Measurements from ENCODE around the gene FAM25G. TPM values are rescaled to one million over a fixed set of nuclear protein-coding genes. Genes with fewer than 3 reads are reported as not detected.
"Not testable (repeated sequence)": the region's sequence is repeated elsewhere in the genome, so short reads cannot be mapped to it uniquely, and the experiment has no call there.

FAM25G gene
- total RNA-seq, 2 experiments from 2014 or later: not detected

DNA sequence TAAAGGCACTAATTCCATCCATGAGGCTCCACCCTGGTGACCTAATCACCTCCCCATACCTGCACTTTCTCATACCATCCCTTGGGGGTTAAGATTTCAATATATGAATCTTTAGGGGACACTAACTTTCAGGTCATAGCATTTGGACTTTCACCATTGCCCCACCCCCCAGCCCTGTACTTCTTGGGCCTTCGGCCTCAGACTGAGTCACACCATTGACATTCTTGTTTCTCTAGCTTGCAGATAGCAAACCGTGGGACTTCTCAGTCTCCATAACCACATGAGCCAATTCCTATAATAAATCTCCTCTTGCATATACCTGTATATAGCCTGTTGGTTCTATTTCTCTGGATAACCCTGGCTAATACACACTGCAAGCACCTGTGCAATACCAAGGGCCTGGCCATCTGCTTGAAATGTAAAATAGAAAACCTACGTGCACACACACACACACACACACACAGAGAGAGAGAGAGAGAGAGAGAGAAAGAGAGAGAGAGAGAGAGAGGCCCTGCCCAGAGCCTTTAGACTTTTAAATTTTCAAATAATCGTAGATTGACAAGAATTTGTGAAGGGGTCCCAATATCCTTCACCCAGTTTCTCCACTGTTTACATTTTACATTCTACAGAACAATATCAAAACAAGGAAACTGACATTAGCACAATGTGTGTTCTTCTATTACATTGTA, 32.9 kb downstream of the FAM25G start:
- H3K4me3 Mint-ChIP-seq: no peak overlapping the region
- POLR2A ChIA-PET: no interaction called here
- intact Hi-C loops (cut with micrococcal nuclease): no loop called here
- CTCF ChIA-PET: interaction anchor here (0.7 kb wide), 1 partner anchor 831 kb away, joined by 4 read pairs; no protein-coding TSS in a partner anchor
- H3K27ac Mint-ChIP-seq: no peak overlapping the region
- peaks cover 9% of the 10 kb centered on the region for H3K27me3 Mint-ChIP-seq
- no peak for DNase-seq
- H3K4me1 Mint-ChIP-seq (ENCODE audit: low read depth): peaks cover 5% of the 10 kb centered on the region
- H3K36me3 Mint-ChIP-seq: no peaks in the 10 kb centered on the region
- no peaks in the 10 kb centered on the region for H3K9me3 Mint-ChIP-seq

DNA sequence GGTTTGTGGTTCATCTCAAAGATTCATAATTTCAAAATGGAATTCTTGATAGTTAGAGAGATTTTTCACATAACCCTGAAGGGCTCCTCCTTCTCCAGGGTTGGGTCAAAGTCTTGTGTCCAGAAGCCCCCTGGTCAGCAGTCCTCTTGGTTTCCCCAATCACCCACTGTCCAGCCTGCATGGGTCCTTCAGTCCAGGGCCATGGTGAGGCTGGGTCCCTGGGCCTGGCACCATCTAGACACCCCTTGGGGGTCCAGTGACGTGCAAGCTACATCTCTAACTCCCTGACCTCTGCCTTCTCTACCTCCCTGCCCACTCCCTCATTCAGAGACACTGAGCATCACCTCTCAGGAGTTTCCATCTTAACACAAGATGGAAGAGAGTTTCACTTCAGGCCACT, 33.7 kb downstream of the FAM25G start:
- ChIA-PET CTCF (no interaction called here), POLR2A (no interaction called here)
- H3K36me3 Mint-ChIP-seq: no peaks in the 10 kb centered on the region
- H3K4me1 Mint-ChIP-seq (ENCODE audit: low read depth): peaks cover 5% of the 10 kb centered on the region
- DNase-seq: no peak
- H3K9me3 Mint-ChIP-seq: no peaks in the 10 kb centered on the region
- H3K27me3 Mint-ChIP-seq: peaks cover 9% of the 10 kb centered on the region
- no peak overlapping the region for H3K4me3 Mint-ChIP-seq
- H3K27ac Mint-ChIP-seq: no peak overlapping the region
- intact Hi-C loops (cut with micrococcal nuclease): no loop called here

GRCh38 chr10:47457528-47457820, 34.0 kb downstream of the FAM25G start:
- H3K36me3 Mint-ChIP-seq: no peaks in the 10 kb centered on the region
- intact Hi-C loops (cut with micrococcal nuclease): no loop called here
- no peak for DNase-seq
- no peak overlapping the region for H3K27ac Mint-ChIP-seq
- no peaks in the 10 kb centered on the region for H3K9me3 Mint-ChIP-seq
- H3K27me3 Mint-ChIP-seq: peaks cover 9% of the 10 kb centered on the region
- ChIA-PET CTCF (no interaction called here), POLR2A (no interaction called here)
- H3K4me3 Mint-ChIP-seq: no peak overlapping the region
- peaks cover 5% of the 10 kb centered on the region for H3K4me1 Mint-ChIP-seq (ENCODE audit: low read depth)

- intact Hi-C loops (cut with micrococcal nuclease): no loop called here
- Mint-ChIP-seq H3K27ac (no peak overlapping the region), H3K27me3 (peaks cover 9% of the 10 kb centered on the region), H3K4me1 (ENCODE audit: low read depth) (peaks cover 5% of the 10 kb centered on the region), H3K4me3 (no peak overlapping the region), H3K36me3 (no peaks in the 10 kb centered on the region), H3K9me3 (no peaks in the 10 kb centered on the region)
- POLR2A ChIA-PET: no interaction called here
- no peak for DNase-seq
- CTCF ChIA-PET: no interaction called here
Measured at GRCh38 chr10:47456794-47457527, 34.5 kb downstream of the FAM25G start.

DNA sequence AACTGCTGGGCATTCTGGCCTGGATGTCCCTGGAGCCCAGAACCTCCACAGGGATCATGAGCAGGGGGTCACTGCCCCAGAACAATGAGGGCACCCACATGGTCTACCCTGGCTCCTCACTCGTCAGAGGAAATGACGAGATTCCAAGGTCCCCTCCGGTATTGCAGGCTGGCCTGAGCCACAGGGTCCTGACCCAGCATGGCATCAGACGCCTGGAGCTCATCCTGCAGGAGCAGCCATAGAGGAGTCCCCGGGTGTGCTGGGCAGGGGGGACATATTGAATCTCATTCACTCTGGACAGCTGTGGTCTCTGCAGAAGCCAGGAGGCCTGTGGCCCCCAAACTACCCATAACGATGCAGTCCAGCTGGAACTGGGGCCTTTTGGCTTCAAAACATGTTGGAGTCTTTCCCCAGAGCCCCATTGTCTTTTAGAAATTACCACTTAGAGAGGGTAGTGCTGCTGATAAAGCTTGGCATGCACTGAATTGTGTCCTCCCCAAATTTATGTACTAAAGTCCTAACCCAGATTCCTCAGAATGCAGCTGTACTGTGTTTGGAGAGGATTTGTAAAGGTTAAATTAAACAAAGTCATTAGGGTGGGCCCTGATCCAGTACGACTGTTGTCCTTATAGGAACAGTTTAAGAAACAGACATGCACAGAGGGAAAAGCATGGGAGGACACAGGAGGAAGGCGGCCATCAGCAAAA, 35.3 kb downstream of the FAM25G start:
- CTCF ChIA-PET: no interaction called here
- no peaks in the 10 kb centered on the region for H3K36me3 Mint-ChIP-seq
- H3K9me3 Mint-ChIP-seq: no peaks in the 10 kb centered on the region
- intact Hi-C loops (cut with micrococcal nuclease): no loop called here
- no peak overlapping the region for H3K27ac Mint-ChIP-seq
- POLR2A ChIA-PET: no interaction called here
- peaks cover 9% of the 10 kb centered on the region for H3K27me3 Mint-ChIP-seq
- DNase-seq: no peak
- no peak overlapping the region for H3K4me3 Mint-ChIP-seq
- peaks cover 3% of the 10 kb centered on the region for H3K4me1 Mint-ChIP-seq (ENCODE audit: low read depth)

GRCh38 chr10:47455350-47456078, 36.0 kb downstream of the FAM25G start:
- DNase-seq; intact Hi-C loops (cut with micrococcal nuclease); H3K9me3 Mint-ChIP-seq; CTCF ChIA-PET; H3K27ac Mint-ChIP-seq; POLR2A ChIA-PET; H3K4me3 Mint-ChIP-seq; H3K36me3 Mint-ChIP-seq; H3K4me1 Mint-ChIP-seq (ENCODE audit: low read depth); H3K27me3 Mint-ChIP-seq: not testable (repeated sequence)

DNA sequence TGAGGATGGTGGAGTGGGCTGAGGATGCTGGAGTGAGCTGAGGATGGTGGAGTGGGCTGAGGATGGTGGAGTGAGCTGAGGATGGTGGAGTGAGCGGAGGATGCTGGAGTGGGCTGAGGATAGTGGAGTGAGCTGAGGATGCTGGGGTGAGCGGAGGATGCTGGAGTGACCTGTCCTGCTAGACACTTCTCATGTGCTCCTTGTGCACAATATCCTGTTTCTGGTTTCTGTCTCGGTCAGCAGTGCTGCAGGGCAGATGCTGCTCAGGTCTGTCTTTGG, 36.8 kb downstream of the FAM25G start:
- intact Hi-C loops (cut with micrococcal nuclease): no loop called here
- Mint-ChIP-seq H3K27ac (no peak overlapping the region), H3K9me3 (no peaks in the 10 kb centered on the region), H3K27me3 (peaks cover 6% of the 10 kb centered on the region), H3K36me3 (no peaks in the 10 kb centered on the region), H3K4me3 (no peak overlapping the region), H3K4me1 (ENCODE audit: low read depth) (no peaks in the 10 kb centered on the region)
- ChIA-PET CTCF (no interaction called here), POLR2A (no interaction called here)
- DNase-seq: no peak

- CTCF ChIA-PET: no interaction called here
- no peaks in the 10 kb centered on the region for H3K36me3 Mint-ChIP-seq
- no peak overlapping the region for H3K27ac Mint-ChIP-seq
- H3K27me3 Mint-ChIP-seq: peaks cover 6% of the 10 kb centered on the region
- no peak for DNase-seq
- H3K4me3 Mint-ChIP-seq: no peak overlapping the region
- intact Hi-C loops (cut with micrococcal nuclease): no loop called here
- H3K9me3 Mint-ChIP-seq: no peaks in the 10 kb centered on the region
- POLR2A ChIA-PET: no interaction called here
- H3K4me1 Mint-ChIP-seq (ENCODE audit: low read depth): no peaks in the 10 kb centered on the region
Measured at GRCh38 chr10:47454008-47454779, 37.3 kb downstream of the FAM25G start.

- ChIA-PET POLR2A (no interaction called here), CTCF (no interaction called here)
- DNase-seq: no peak
- intact Hi-C loops (cut with micrococcal nuclease): no loop called here
- Mint-ChIP-seq H3K4me1 (ENCODE audit: low read depth) (peaks cover 3% of the 10 kb centered on the region), H3K9me3 (no peaks in the 10 kb centered on the region), H3K27me3 (peaks cover 6% of the 10 kb centered on the region), H3K36me3 (no peaks in the 10 kb centered on the region), H3K27ac (no peak overlapping the region), H3K4me3 (no peak overlapping the region)
Measured at GRCh38 chr10:47453141-47454007, 38.1 kb downstream of the FAM25G start.

GRCh38 chr10:47452495-47453140, 38.9 kb downstream of the FAM25G start:
- Mint-ChIP-seq H3K4me1 (ENCODE audit: low read depth) (peaks cover 3% of the 10 kb centered on the region), H3K9me3 (no peaks in the 10 kb centered on the region), H3K36me3 (no peaks in the 10 kb centered on the region), H3K27me3 (peaks cover 6% of the 10 kb centered on the region), H3K27ac (no peak overlapping the region), H3K4me3 (no peak overlapping the region)
- DNase-seq: no peak
- CTCF ChIA-PET: no interaction called here
- intact Hi-C loops (cut with micrococcal nuclease): no loop called here
- POLR2A ChIA-PET: no interaction called here

DNA sequence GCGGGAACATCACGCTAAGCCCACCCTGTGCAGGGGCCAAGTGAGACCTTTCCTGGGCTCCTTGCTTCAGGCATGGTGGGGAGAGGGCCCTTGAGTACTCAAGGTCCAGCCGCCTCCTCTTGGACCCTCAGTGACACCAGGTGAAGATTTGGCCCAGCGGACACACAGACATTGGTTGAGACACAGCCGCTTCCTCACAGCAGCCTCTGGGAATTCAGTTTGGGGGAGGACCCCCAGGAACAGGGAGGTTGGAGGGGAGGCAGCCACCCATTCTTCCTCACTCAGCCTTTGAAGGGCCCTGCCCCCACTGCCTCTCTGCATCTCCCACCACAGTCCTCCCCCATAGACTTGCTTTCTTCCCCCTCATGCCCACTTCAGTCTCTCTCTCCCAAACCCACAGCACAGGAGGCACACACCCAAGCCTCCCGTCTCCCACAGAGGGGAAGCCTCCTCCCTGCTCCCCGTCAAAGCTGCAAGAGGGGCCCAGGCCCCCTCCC, 39.5 kb downstream of the FAM25G start:
- Mint-ChIP-seq H3K36me3 (no peaks in the 10 kb centered on the region), H3K27ac (no peak overlapping the region), H3K27me3 (peaks cover 6% of the 10 kb centered on the region), H3K4me1 (ENCODE audit: low read depth) (peaks cover 3% of the 10 kb centered on the region), H3K9me3 (no peaks in the 10 kb centered on the region), H3K4me3 (no peak overlapping the region)
- intact Hi-C loops (cut with micrococcal nuclease): no loop called here
- DNase-seq: no peak
- CTCF ChIA-PET: no interaction called here
- POLR2A ChIA-PET: no interaction called here

Measured in activated CD4-positive, alpha-beta memory T cell treated with anti-CD3 and anti-CD28 coated beads for 36 hours (primary cell).